Measurements from ENCODE around the gene FOXA2. TPM values are rescaled to one million over a fixed set of nuclear protein-coding genes. Genes with fewer than 3 reads are reported as not detected.

The FOXA2 gene
- total RNA-seq, 1 donor from 2014 or later, result 6.8 TPM

GRCh38 chr20:22536141-22536828 is 48.1 kb downstream of the FOXA2 start:
- Histone ChIP-seq H3K36me3 (ENCODE audit: control insufficient read depth, insufficient read depth, low read length) (no peaks in the 10 kb centered on the region), H3K4me3 (ENCODE audit: low read depth, low read length) (no peak overlapping the region), H3K27me3 (ENCODE audit: control insufficient read depth, insufficient read depth, low read length) (peaks cover 2% of the 10 kb centered on the region)
- FAIRE-seq (no peak), DNase-seq (ENCODE audit: low read depth) (no peak)
- TF ChIP-seq, protein P1, sequence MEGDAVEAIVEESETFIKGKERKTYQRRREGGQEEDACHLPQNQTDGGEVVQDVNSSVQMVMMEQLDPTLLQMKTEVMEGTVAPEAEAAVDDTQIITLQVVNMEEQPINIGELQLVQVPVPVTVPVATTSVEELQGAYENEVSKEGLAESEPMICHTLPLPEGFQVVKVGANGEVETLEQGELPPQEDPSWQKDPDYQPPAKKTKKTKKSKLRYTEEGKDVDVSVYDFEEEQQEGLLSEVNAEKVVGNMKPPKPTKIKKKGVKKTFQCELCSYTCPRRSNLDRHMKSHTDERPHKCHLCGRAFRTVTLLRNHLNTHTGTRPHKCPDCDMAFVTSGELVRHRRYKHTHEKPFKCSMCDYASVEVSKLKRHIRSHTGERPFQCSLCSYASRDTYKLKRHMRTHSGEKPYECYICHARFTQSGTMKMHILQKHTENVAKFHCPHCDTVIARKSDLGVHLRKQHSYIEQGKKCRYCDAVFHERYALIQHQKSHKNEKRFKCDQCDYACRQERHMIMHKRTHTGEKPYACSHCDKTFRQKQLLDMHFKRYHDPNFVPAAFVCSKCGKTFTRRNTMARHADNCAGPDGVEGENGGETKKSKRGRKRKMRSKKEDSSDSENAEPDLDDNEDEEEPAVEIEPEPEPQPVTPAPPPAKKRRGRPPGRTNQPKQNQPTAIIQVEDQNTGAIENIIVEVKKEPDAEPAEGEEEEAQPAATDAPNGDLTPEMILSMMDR (IDR thresholded peaks at IDR 0.05; ENCODE audit: insufficient read depth, low read length, severe bottlenecking), result no peak

DNA sequence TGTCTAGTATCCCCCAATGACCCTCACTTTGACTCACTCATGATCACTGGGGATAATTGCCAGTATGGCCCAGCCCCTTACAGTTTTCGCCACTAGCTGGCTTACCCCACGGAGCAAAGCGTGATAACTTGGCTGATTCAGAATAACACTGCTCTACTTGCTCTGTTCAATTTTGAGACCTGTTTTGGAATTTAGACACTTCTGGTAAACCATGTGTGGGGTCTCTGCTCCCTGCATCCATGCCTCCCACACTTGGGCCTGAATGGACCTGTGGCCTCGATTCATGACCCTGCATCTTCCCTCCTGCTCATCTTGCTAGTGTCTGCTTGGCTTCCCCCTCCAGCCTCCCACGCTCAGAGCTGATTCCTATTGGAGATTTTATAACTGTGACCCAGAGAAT is 48.9 kb downstream of the FOXA2 start:
- no peak for FAIRE-seq
- DNase-seq (ENCODE audit: low read depth), result no peak
- Histone ChIP-seq H3K27me3 (ENCODE audit: control insufficient read depth, insufficient read depth, low read length) (no peaks in the 10 kb centered on the region), H3K36me3 (ENCODE audit: control insufficient read depth, insufficient read depth, low read length) (no peaks in the 10 kb centered on the region), H3K4me3 (ENCODE audit: low read depth, low read length) (no peak overlapping the region)
- TF ChIP-seq, protein P1 (IDR thresholded peaks at IDR 0.05; ENCODE audit: insufficient read depth, low read length, severe bottlenecking), result no peak

DNA sequence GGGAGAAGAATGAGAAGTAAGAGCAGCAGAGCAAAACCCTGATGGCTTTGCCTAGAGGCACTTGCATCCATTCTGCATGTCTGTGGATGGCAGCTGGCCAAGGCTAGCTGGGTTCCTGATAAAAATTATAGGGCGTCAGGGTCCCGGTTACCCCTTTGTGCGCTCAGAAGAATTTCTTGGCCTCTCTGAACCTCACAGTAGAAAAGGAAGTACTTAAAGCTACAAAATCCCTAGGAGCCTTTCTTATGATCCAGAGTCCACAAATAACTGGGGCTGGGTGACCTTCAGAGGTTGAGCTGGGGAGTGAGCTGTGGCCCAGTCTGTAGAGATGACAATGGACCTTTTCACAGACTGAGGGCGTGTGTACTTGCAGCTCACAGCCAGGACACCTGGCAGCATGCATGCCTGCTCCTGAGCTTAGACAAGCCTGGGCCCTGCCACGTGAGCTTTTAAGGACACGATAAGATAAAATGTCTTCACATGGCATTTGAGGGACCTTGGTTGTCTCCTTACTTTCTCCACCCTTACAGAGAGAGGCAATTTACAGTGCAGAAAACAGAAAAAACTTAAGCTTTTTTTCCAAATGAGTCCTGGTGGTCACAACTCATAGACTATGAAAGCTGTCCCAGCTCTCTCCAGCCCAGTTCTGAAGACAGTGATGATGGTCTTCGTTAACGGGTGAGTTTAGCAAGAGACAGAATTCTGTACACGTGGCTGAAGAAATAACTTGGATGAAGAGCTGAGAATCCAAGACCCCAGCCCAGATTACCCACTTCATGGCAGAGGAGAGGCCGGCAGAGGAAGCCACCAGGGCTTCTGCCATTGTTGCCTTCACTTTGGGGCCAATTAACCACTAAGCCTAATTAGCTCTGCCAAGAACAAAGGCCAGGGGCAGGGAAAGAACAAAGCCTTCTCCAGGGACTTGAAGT is 50.3 kb downstream of the FOXA2 start:
- FAIRE-seq, result no peak
- TF ChIP-seq, protein P1 (IDR thresholded peaks at IDR 0.05; ENCODE audit: insufficient read depth, low read length, severe bottlenecking), result no peak
- no peak for DNase-seq (ENCODE audit: low read depth)
- H3K36me3 ChIP-seq (ENCODE audit: control insufficient read depth, insufficient read depth, low read length), result no peaks in the 10 kb centered on the region
- H3K27me3 ChIP-seq (ENCODE audit: control insufficient read depth, insufficient read depth, low read length), result no peaks in the 10 kb centered on the region
- H3K4me3 ChIP-seq (ENCODE audit: low read depth, low read length), result no peak overlapping the region

DNA sequence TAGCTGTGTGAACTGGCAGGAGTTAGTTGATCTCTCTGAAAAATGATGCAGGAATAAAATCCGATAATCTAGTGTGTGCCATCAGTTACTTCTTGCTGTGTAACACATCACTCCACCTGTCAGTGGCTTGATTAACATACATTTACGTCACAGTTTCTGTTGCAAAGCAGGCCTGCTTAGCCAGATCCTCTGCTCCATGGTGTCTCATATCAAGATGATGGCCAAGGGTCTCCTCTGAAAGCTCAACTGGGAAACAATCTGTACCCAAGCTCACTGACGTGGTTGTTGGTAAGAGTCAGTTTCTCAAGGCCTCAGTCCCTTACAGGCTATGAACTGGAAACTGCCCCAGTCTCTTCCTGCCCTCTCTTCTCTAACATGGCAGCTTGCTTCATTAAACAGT is 51.8 kb downstream of the FOXA2 start:
- TF ChIP-seq, protein P1 (IDR thresholded peaks at IDR 0.05; ENCODE audit: insufficient read depth, low read length, severe bottlenecking), result no peak
- Histone ChIP-seq H3K36me3 (ENCODE audit: control insufficient read depth, insufficient read depth, low read length) (no peaks in the 10 kb centered on the region), H3K4me3 (ENCODE audit: low read depth, low read length) (no peak overlapping the region), H3K27me3 (ENCODE audit: control insufficient read depth, insufficient read depth, low read length) (no peaks in the 10 kb centered on the region)
- no peak for FAIRE-seq
- DNase-seq (ENCODE audit: low read depth), result no peak

- TF ChIP-seq, protein P1 (IDR thresholded peaks at IDR 0.05; ENCODE audit: insufficient read depth, low read length, severe bottlenecking), result no peak
- DNase-seq (ENCODE audit: low read depth), result no peak
- Histone ChIP-seq H3K36me3 (ENCODE audit: control insufficient read depth, insufficient read depth, low read length) (no peaks in the 10 kb centered on the region), H3K4me3 (ENCODE audit: low read depth, low read length) (no peak overlapping the region), H3K27me3 (ENCODE audit: control insufficient read depth, insufficient read depth, low read length) (no peaks in the 10 kb centered on the region)
- no peak for FAIRE-seq
These were observed 52.6 kb downstream of the FOXA2 start for GRCh38 chr20:22531756-22532155.

Measured in bronchial epithelial cell (primary cell).